IMR-90 (cell line): ENCODE results near the gene PXYLP1. TPM values are rescaled to one million over a fixed set of nuclear protein-coding genes. Genes with fewer than 3 reads are reported as not detected.

Experiments
- ATAC-seq: fragments of 200-7000 bp; cut with Tn5 transposase; 2 replicates; pipeline ENCODE4 v1.9.1; 2020; ENCODE audit warnings: low read depth, mild to moderate bottlenecking, moderate library complexity
- BruUV-seq: library from RNA; stranded (reverse); fragments of 400-500 nt; replicated peaks from 2 replicates; lab custom pipeline; 2021; lab: Mats Ljungman, UMichigan
- CTCF ChIA-PET: fragments of 300-600 bp; formaldehyde crosslinking; extraction: SDS; loops from one replicate; lab custom pipeline; 2021; ENCODE audit warnings: antibody characterized with exemption; lab: Yijun Ruan, JAX
- POLR2A ChIA-PET: fragments of 300-600 bp; sonication (Branson Sonifier 250); formaldehyde crosslinking; loops from one replicate; lab custom pipeline; 2022; ENCODE audit warnings: antibody characterized with exemption; ENCODE audit not compliant: unreplicated experiment; lab: Charles Lee
- DNase-seq: peaks from one replicate; pipeline ENCODE4 v3.0.0; 2013
- H2AFZ ChIP-seq: replicated peaks from 2 replicates; pipeline ENCODE3; 2013; ENCODE audit warnings: low read length, mild to moderate bottlenecking; ENCODE audit not compliant: poor library complexity
- H2AK5ac ChIP-seq: 2 replicates; pipeline ENCODE4 v1.6.1; 2013; ENCODE audit warnings: low read depth, low read length, inconsistent platforms
- H2AK9ac ChIP-seq: replicated peaks from 2 replicates; pipeline ENCODE3; 2013; ENCODE audit warnings: mild to moderate bottlenecking, low read depth, low read length, moderate library complexity; ENCODE audit not compliant: poor library complexity
- H2BK120ac ChIP-seq: 2 replicates; pipeline ENCODE4 v1.6.1; 2013; ENCODE audit warnings: low read depth, low read length, inconsistent platforms
- H2BK15ac ChIP-seq: 3 replicates; pipeline ENCODE4 v1.6.1; 2013; ENCODE audit warnings: low read depth, low read length, inconsistent platforms
- H2BK20ac ChIP-seq: 2 replicates; pipeline ENCODE4 v1.6.1; 2013; ENCODE audit warnings: low read depth, mild to moderate bottlenecking, inconsistent platforms, low read length, moderate library complexity
- H2BK5ac ChIP-seq: 2 replicates; pipeline ENCODE4 v1.6.1; 2013; ENCODE audit warnings: mild to moderate bottlenecking, low read depth, low read length, inconsistent platforms; ENCODE audit not compliant: poor library complexity, severe bottlenecking
- H3K14ac ChIP-seq: replicated peaks from 2 replicates; pipeline ENCODE4 v1.6.1; 2013; ENCODE audit warnings: low read depth, low read length, inconsistent platforms
- H3K18ac ChIP-seq: 2 replicates; pipeline ENCODE4 v1.6.1; 2013; ENCODE audit warnings: low read depth, low read length, control low read depth
- H3K23ac ChIP-seq: 2 replicates; pipeline ENCODE4 v1.6.1; 2013; ENCODE audit warnings: low read depth, low read length, inconsistent platforms
- H3K27ac ChIP-seq: 2 replicates; pipeline ENCODE4 v1.5.1; 2013; ENCODE audit warnings: mild to moderate bottlenecking, control low read depth, low read length; ENCODE audit not compliant: insufficient read depth
- H3K27me3 ChIP-seq: 2 replicates; pipeline ENCODE4 v1.6.1; 2013; ENCODE audit warnings: low read length; ENCODE audit not compliant: control insufficient read depth, insufficient read depth
- H3K36me3 ChIP-seq: 2 replicates; pipeline ENCODE4 v1.6.1; 2013; ENCODE audit warnings: low read length, mixed read lengths; ENCODE audit not compliant: control insufficient read depth, insufficient read depth
- H3K4ac ChIP-seq: 2 replicates; pipeline ENCODE4 v1.6.1; 2013; ENCODE audit warnings: low read depth, low read length, inconsistent platforms
- H3K4me1 ChIP-seq: 2 replicates; pipeline ENCODE4 v1.6.1; 2013; ENCODE audit warnings: low read length, mixed read lengths; ENCODE audit not compliant: control insufficient read depth, insufficient read depth
- H3K4me2 ChIP-seq: 2 replicates; pipeline ENCODE4 v1.6.1; 2013; ENCODE audit warnings: low read depth, mild to moderate bottlenecking, control low read depth, low read length, moderate library complexity
- H3K4me3 ChIP-seq: 2 replicates; pipeline ENCODE4 v1.5.1; 2013; ENCODE audit warnings: low read depth, mild to moderate bottlenecking, control low read depth, low read length, moderate library complexity; ENCODE audit not compliant: insufficient read depth
- H3K56ac ChIP-seq: 2 replicates; pipeline ENCODE4 v1.6.1; 2013; ENCODE audit warnings: low read length, inconsistent platforms; ENCODE audit not compliant: insufficient read depth; ENCODE audit errors: extremely low read depth
- H3K79me1 ChIP-seq, 2 experiments: 2 replicates each; pipeline ENCODE4 v1.6.1; 2013; ENCODE audit warnings: low read length in 2 of 2, inconsistent platforms in 1 of 2, low read depth in 1 of 2
- H3K9ac ChIP-seq: 2 replicates; pipeline ENCODE4 v1.6.1; 2013; ENCODE audit warnings: low read depth, low read length, control low read depth
- H3K9me1 ChIP-seq: 2 replicates; pipeline ENCODE4 v1.6.1; 2013; ENCODE audit warnings: low read length, inconsistent platforms; ENCODE audit not compliant: insufficient read depth
- H3K9me3 ChIP-seq: 2 replicates; pipeline ENCODE4 v1.6.1; 2013; ENCODE audit warnings: low read length; ENCODE audit not compliant: control insufficient read depth, insufficient read depth
- H4K20me1 ChIP-seq: 2 replicates; pipeline ENCODE4 v1.6.1; 2013; ENCODE audit warnings: low read length, inconsistent platforms; ENCODE audit not compliant: insufficient read depth
- H4K5ac ChIP-seq: 2 replicates; pipeline ENCODE4 v1.6.1; 2013; ENCODE audit warnings: mild to moderate bottlenecking, low read depth, low read length, control low read depth
- H4K8ac ChIP-seq, 2 experiments: 2 replicates each; pipeline ENCODE4 v1.6.1; 2013; ENCODE audit warnings: low read depth in 2 of 2, low read length in 2 of 2, control low read depth in 1 of 2, inconsistent platforms in 1 of 2
- H4K91ac ChIP-seq: 2 replicates; pipeline ENCODE4 v1.6.1; 2013; ENCODE audit warnings: low read depth, low read length, inconsistent platforms; ENCODE audit not compliant: insufficient read depth
- BHLHE40 ChIP-seq: fragments of 150-350 bp; IDR thresholded peaks from 2 replicates; pipeline ENCODE4 v1.6.1; 2016; ENCODE audit warnings: mild to moderate bottlenecking, low read depth, low read length
- CEBPB ChIP-seq: IDR thresholded peaks from 2 replicates; pipeline ENCODE4 v1.6.1; 2012; ENCODE audit warnings: low read depth, low read length, improper control_type of control experiment
- CHD1 ChIP-seq: IDR thresholded peaks from 2 replicates; pipeline ENCODE4 v1.6.1; 2012; ENCODE audit warnings: low read depth, low read length, improper control_type of control experiment
- FOS ChIP-seq: fragments of 150-350 bp; IDR thresholded peaks from 2 replicates; pipeline ENCODE4 v1.6.1; 2016; ENCODE audit warnings: low read depth, low read length
- MAZ ChIP-seq: IDR thresholded peaks from 2 replicates; pipeline ENCODE4 v1.6.1; 2012; ENCODE audit warnings: low read depth, mild to moderate bottlenecking, low read length, improper control_type of control experiment, moderate library complexity, borderline replicate concordance
- MXI1 ChIP-seq: IDR thresholded peaks from 2 replicates; pipeline ENCODE4 v1.6.1; 2012; ENCODE audit warnings: low read depth, mild to moderate bottlenecking, low read length, moderate library complexity, borderline replicate concordance
- POLR2A ChIP-seq: IDR thresholded peaks from 2 replicates; pipeline ENCODE4 v1.6.1; 2012; ENCODE audit warnings: mild to moderate bottlenecking, low read depth, low read length
- RFX5 ChIP-seq: IDR thresholded peaks from 2 replicates; pipeline ENCODE4 v1.8.0; 2012; ENCODE audit warnings: low read depth, mild to moderate bottlenecking, low read length, moderate library complexity
- SMC3 ChIP-seq: fragments of 150-350 bp; IDR thresholded peaks from 2 replicates; pipeline ENCODE4 v1.6.1; 2016; ENCODE audit warnings: low read depth, mild to moderate bottlenecking, antibody characterized with exemption, low read length, moderate library complexity
- WGBS, 2 experiments: methylation state at CpG; one replicate each; pipeline versions ENCODE4 v1.1.5 to v1.1.7; 2013; ENCODE audit warnings: missing lambda C conversion rate in 2 of 2; ENCODE audit not compliant: insufficient read length in 1 of 2; ENCODE audit errors: extremely low coverage in 2 of 2; 5-methylcytosine and 5-hydroxymethylcytosine counted together
- dilution Hi-C: fragments of 300-500 bp; cut with HindIII; formaldehyde crosslinking; loops from one replicate; pipeline ENCODE4 v1.14.3; 2018; ENCODE audit warnings: low sequenced_read_pairs; ENCODE audit not compliant: unreplicated experiment
- in situ Hi-C: fragments of 300-500 bp; cut with MboI; formaldehyde crosslinking; loops from 3 replicates; pipeline ENCODE4 v1.14.3; 2019; ENCODE audit warnings: low sequenced_read_pairs, inconsistent platforms, mixed read lengths
- intact Hi-C: fragments of 100-400 bp; cut with micrococcal nuclease; formaldehyde crosslinking; loops from 2 replicates; pipeline ENCODE4 v1.10.0; 2022
- polyA plus RNA-seq, 3 experiments: library from polyadenylated mRNA; depleted of rRNA; stranded (reverse); fragments of >200 nt; gene quantifications; 2 replicates each; pipeline ENCODE4 v1.2.3, GENCODE V29; 2012; ENCODE audit warnings: low replicate concordance in 1 of 3
- total RNA-seq: library from RNA; depleted of rRNA; stranded (reverse); fragments of >200 nt; gene quantifications from 2 replicates; pipeline ENCODE4 v1.2.3, GENCODE V29; 2012
- TF ChIP-seq, protein P1 (sequence below): conservative IDR thresholded peaks from 2 replicates; pipeline ENCODE4 v1.5.1; 2012; ENCODE audit warnings: mild to moderate bottlenecking, low read depth, low read length, improper control_type of control experiment

Gene PXYLP1
- total and polyA plus RNA-seq, 2 of the 4 experiments (the other 2 are of a cell fraction) = 11.7 to 15.6 TPM

- Histone ChIP-seq H2AK5ac (peak overlapping the region; percentile 61), H3K9me1 (peaks cover 24% of the 10 kb centered on the region), H3K4me1 (peaks cover 17% of the 10 kb centered on the region), H3K4ac (peak overlapping the region; percentile 21; the same call in 1 of the 2 replicates), H3K27ac (no peak overlapping the region), H3K4me2 (no peak overlapping the region), H3K18ac (no peak overlapping the region), H2BK120ac (no peak overlapping the region), H2BK15ac (no peak overlapping the region), H4K91ac (no peak overlapping the region), H4K20me1 (0 out of 2 replicates have a peak, but pooled peaks cover 4% of the 10 kb centered on the region), H3K79me1 (peaks cover 0 to 16% of the 10 kb centered on the region in 2 experiments; a peak in 2 of 4 replicates), H3K14ac (0 out of 2 replicates have a peak overlapping the region, but pooled peaks have one; percentile 37), H3K36me3 (peaks cover 2% of the 10 kb centered on the region; the same call in 1 of the 2 replicates), H2BK5ac (no peak overlapping the region), H3K56ac (no peak overlapping the region), H3K9me3 (no peaks in the 10 kb centered on the region), H2BK20ac (0 out of 2 replicates have a peak overlapping the region, but pooled peaks have one; percentile 29), H3K9ac (no peak overlapping the region), H3K27me3 (no peaks in the 10 kb centered on the region), H4K8ac (no peak overlapping the region), H2AFZ (peak overlapping the region; percentile 55), H4K5ac (no peak overlapping the region), H3K4me3 (no peak overlapping the region), H3K23ac (no peak overlapping the region), H2AK9ac (peak overlapping the region; percentile 17)
- ChIA-PET POLR2A (no interaction called here), CTCF (interaction anchor here (1.0 kb wide), 1 partner anchor 220 kb away, joined by 3 read pairs; no protein-coding TSS in a partner anchor)
- no TSS peak for BruUV-seq
- TF ChIP-seq FOS = no peak
- no peak for TF ChIP-seq MXI1
- no peak for TF ChIP-seq RFX5
- TF ChIP-seq MAZ = no peak
- no peak for TF ChIP-seq POLR2A
- no peak for TF ChIP-seq SMC3
- no peak for TF ChIP-seq CEBPB
- no peak for TF ChIP-seq BHLHE40
- no peak for TF ChIP-seq CHD1
- TF ChIP-seq, protein P1, sequence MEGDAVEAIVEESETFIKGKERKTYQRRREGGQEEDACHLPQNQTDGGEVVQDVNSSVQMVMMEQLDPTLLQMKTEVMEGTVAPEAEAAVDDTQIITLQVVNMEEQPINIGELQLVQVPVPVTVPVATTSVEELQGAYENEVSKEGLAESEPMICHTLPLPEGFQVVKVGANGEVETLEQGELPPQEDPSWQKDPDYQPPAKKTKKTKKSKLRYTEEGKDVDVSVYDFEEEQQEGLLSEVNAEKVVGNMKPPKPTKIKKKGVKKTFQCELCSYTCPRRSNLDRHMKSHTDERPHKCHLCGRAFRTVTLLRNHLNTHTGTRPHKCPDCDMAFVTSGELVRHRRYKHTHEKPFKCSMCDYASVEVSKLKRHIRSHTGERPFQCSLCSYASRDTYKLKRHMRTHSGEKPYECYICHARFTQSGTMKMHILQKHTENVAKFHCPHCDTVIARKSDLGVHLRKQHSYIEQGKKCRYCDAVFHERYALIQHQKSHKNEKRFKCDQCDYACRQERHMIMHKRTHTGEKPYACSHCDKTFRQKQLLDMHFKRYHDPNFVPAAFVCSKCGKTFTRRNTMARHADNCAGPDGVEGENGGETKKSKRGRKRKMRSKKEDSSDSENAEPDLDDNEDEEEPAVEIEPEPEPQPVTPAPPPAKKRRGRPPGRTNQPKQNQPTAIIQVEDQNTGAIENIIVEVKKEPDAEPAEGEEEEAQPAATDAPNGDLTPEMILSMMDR = no peak
- DNase-seq = no peak
- intact Hi-C loops (no loop called here), in situ Hi-C loops (no loop called here), dilution Hi-C loops (no loop called here)
- peak; percentile 47 for ATAC-seq
- no CpG with 5 or more reads among the region's 1 CpG for WGBS, 2 experiments
These were observed 8.7 kb downstream of the PXYLP1 start for GRCh38 chr3:141240286-141240685.
